Muscle of leg (tissue), 11 donors: ENCODE measurements around the gene SLC12A3. TPM values are rescaled to one million over a fixed set of nuclear protein-coding genes. Genes with fewer than 3 reads are reported as not detected.
"Not testable (repeated sequence)": the region's sequence is repeated elsewhere in the genome, so short reads cannot be mapped to it uniquely, and the experiment has no call there.

Source experiments
- DNase-seq: peaks from one replicate; pipeline ENCODE4 v3.0.0; 2013
- H3K27ac ChIP-seq: one replicate; pipeline ENCODE4 v1.5.1; 2013; ENCODE audit warnings: mild to moderate bottlenecking, low read length, control low read depth
- H3K27me3 ChIP-seq: one replicate; pipeline ENCODE4 v1.6.1; 2013; ENCODE audit warnings: low read length; ENCODE audit not compliant: control insufficient read depth, insufficient read depth
- H3K36me3 ChIP-seq: one replicate; pipeline ENCODE4 v1.6.1; 2013; ENCODE audit warnings: low read length; ENCODE audit not compliant: control insufficient read depth, insufficient read depth
- H3K4me1 ChIP-seq: one replicate; pipeline ENCODE4 v1.6.1; 2013; ENCODE audit warnings: low read length; ENCODE audit not compliant: control insufficient read depth, insufficient read depth
- H3K4me3 ChIP-seq: one replicate; pipeline ENCODE4 v1.5.1; 2013; ENCODE audit warnings: low read length, control low read depth
- H3K9me3 ChIP-seq: replicated peaks from 2 replicates; pipeline ENCODE4 v1.6.1; 2013; ENCODE audit warnings: low read depth, low read length; ENCODE audit not compliant: control insufficient read depth
- WGBS: methylation state at CpG from one replicate; pipeline ENCODE4 v1.1.5; 2013; ENCODE audit warnings: missing lambda C conversion rate; ENCODE audit not compliant: insufficient coverage; 5-methylcytosine and 5-hydroxymethylcytosine counted together
- polyA plus RNA-seq, 8 donors: library from polyadenylated mRNA; unstranded; fragments of 120-200 nt; gene quantifications; one replicate each; pipeline versions ENCODE4 v1.2.1 to v1.2.3, GENCODE V29; 2013; ENCODE audit warnings: inconsistent platforms in 1 of 8, low replicate concordance in 1 of 8; ENCODE audit not compliant: insufficient read length in 8 of 8, insufficient read depth in 1 of 8
- total RNA-seq: library from RNA; stranded (reverse); fragments of 120-200 nt; gene quantifications from one replicate; pipeline ENCODE4 v1.2.4, GENCODE V29; 2013

SLC12A3 gene
- total and polyA plus RNA-seq, 9 donors, result 0.03 to 0.07 (median 0.04) TPM; not detected in 2

DNA sequence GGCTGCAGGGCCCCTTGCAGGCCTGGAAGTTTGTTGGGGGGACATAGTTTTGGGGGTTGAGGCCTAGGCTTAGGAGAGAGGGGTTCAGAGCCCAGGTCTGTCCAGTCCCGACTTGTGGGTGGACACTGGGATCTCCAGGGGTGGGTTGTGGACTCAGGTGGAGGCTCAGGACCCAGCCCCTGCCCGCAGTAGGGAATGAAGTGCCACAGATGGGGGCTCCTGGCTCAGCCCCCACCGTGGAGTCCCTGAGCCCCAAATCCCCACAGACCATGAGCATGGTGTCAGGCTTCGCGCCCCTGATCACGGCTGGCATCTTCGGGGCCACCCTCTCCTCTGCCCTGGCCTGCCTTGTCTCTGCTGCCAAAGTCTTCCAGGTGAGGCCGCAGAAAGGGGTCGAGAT is 14.3 kb downstream of the SLC12A3 start:
- Histone ChIP-seq H3K27ac (no peak overlapping the region), H3K27me3 (no peaks in the 10 kb centered on the region), H3K4me3 (no peak overlapping the region), H3K4me1 (peaks cover 18% of the 10 kb centered on the region), H3K9me3 (no peaks in the 10 kb centered on the region), H3K36me3 (no peaks in the 10 kb centered on the region)
- no peak for DNase-seq
- 91% methylated on average over 5 of the region's 9 CpGs for WGBS

DNA sequence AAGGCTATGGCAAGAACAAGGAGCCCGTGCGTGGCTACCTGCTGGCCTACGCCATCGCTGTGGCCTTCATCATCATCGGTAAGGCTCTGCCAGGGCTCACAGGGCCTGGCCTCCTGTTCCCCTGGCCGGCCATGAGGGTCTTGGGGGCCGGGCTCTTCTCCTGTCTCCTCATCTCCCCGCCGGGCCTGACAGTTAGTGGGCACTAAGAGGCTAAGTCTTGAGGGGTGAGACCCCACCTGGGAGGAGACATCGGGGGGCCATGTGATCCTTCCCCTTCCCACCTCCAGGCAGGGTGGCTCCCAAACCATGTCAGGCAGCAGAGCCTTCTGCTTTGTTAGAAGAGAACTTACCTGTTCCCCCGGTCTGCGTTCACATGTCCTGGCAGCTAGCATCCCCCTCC is 15.2 kb downstream of the SLC12A3 start:
- DNase-seq, result no peak
- no peak overlapping the region for H3K27ac ChIP-seq
- WGBS, result 85% methylated on average over 7 of the region's 12 CpGs

DNA sequence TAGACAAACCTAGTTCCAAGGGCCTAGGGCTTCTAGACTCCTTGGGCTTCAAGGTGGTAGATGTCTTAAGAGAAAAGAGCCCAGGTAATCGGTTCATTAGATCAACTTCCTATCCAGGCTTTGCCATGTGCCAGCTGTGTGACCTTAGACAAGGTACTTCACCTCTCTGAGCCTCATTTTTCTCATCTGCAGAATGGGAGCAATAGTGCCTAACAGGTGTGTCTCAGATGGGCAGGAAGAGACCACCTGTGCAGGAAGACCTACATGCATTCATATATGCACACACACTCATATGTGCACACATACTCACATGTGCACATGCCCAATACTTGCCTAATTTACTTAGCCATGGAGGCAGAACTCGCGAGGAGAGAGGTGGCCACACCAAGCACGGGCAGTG is 15.7 kb downstream of the SLC12A3 start:
- Histone ChIP-seq H3K27me3 (no peaks in the 10 kb centered on the region), H3K4me1 (peaks cover 6% of the 10 kb centered on the region), H3K27ac (no peak overlapping the region), H3K36me3 (no peaks in the 10 kb centered on the region), H3K4me3 (no peak overlapping the region), H3K9me3 (no peaks in the 10 kb centered on the region)
- WGBS, result 96% methylated on average over 3 of the region's 4 CpGs
- no peak for DNase-seq

More for the DNA sequence above, 15.2 kb downstream of the SLC12A3 start:
- Histone ChIP-seq H3K4me3 (no peak overlapping the region), H3K9me3 (no peaks in the 10 kb centered on the region), H3K27me3 (no peaks in the 10 kb centered on the region), H3K36me3 (no peaks in the 10 kb centered on the region), H3K4me1 (peaks cover 11% of the 10 kb centered on the region)

DNA sequence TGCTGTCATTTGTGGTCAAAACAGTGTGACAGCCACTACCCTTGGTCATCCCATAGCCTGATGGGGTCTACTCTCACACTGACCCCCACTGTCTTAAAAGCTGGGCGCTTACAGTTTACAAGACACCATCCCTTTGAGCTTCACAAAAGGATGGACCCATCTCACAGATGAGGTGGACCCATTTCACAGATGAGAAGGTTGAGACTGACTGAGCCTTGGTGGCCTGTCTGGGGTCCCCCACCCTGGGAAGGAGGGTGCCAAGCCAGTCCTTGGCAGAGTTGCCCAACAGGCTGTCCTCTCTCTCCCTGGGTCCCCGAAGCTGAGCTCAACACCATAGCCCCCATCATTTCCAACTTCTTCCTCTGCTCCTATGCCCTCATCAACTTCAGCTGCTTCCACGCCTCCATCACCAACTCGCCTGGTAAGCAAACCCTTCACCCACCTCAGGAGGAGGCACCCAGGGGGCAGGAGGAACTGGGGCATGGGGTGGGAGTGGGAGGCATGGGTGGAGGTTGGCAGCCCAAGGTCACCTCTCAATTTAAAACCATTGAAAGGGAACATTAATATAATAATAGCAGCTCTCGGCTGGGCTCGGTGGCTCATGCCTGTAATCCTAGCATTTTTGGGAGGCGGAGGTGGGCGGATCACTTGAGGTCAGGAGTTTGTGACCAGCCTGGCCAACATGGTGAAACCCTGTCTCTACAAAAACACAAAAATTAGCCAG is 17.2 kb downstream of the SLC12A3 start:
- no peak overlapping the region for H3K27ac ChIP-seq
- WGBS, result 93% methylated on average over 2 of the region's 8 CpGs
- H3K9me3 ChIP-seq, result no peaks in the 10 kb centered on the region
- no peaks in the 10 kb centered on the region for H3K36me3 ChIP-seq
- H3K27me3 ChIP-seq, result no peaks in the 10 kb centered on the region
- no peaks in the 10 kb centered on the region for H3K4me1 ChIP-seq
- H3K4me3 ChIP-seq, result no peak overlapping the region
- no peak for DNase-seq

DNA sequence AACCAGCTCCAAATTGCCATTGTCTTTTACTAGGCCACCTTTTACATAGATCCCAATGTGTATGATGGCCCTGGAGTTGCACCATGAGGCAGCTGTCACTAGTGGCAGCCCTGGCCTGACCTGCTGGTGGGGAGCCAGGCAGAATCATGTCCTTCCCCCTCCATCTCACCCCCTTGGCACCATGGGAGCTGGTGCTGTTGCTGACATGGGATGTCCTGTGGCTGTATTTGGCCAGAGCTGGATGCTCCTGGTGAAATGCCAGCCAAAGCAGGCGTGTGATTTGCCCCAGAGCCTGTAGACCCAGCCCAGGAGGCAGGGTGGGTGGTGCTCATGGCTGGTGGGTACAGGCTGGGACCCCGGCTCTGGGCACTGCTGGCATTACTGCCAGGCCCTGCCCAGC is 18.6 kb downstream of the SLC12A3 start:
- no peaks in the 10 kb centered on the region for H3K27me3 ChIP-seq
- H3K27ac ChIP-seq, result no peak overlapping the region
- 80% methylated on average over 2 of the region's 2 CpGs for WGBS
- no peak for DNase-seq
- no peaks in the 10 kb centered on the region for H3K9me3 ChIP-seq
- no peak overlapping the region for H3K4me3 ChIP-seq
- H3K4me1 ChIP-seq, result no peaks in the 10 kb centered on the region
- H3K36me3 ChIP-seq, result no peaks in the 10 kb centered on the region

DNA sequence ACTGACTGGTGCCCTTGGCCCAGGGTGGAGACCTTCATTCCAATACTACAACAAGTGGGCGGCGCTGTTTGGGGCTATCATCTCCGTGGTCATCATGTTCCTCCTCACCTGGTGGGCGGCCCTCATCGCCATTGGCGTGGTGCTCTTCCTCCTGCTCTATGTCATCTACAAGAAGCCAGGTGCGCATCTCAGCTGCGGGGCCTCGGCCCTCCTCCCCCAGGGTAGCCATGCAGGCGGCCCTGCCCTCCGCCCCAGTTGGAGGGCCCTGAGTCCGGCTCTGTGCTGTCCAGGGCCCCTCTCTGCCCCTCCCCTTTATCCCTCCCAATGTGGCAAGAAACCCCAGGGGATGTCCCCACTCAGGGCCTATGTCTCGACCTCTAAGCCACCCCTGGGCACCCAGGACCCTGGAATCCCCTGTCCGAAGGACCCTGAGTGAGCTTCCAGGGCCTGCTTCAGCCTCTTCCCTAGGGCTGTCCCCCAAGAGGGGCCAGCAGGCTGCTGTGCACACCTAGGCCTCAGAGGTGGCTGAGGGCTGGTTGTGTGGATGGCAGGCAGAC is 19.1 kb downstream of the SLC12A3 start:
- Histone ChIP-seq H3K9me3 (no peaks in the 10 kb centered on the region), H3K27ac (no peak overlapping the region), H3K4me3 (no peak overlapping the region), H3K4me1 (no peaks in the 10 kb centered on the region), H3K36me3 (no peaks in the 10 kb centered on the region), H3K27me3 (no peaks in the 10 kb centered on the region)
- 92% methylated on average over 14 of the region's 14 CpGs for WGBS
- no peak for DNase-seq

DNA sequence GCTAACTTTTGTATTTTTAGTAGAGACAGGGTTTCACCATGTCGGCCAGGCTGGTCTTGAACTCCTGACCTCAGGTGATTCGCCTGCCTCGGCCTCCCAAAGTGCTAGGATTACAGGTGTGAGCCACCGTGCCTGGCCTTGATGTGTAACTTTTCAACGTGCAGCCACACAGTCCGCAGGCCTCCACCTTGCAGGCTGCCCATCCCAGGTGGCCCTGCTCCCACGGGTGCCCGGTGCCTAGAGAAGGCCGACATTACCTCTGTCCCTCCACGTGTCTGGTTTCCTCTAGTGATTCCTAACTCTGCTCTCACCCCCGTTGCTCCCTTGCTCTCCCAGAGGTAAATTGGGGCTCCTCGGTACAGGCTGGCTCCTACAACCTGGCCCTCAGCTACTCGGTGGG is 19.9 kb downstream of the SLC12A3 start:
- not testable (repeated sequence) for H3K4me1 ChIP-seq, H3K4me3 ChIP-seq, H3K36me3 ChIP-seq, H3K27ac ChIP-seq, DNase-seq, H3K27me3 ChIP-seq, H3K9me3 ChIP-seq
- WGBS, result 87% methylated on average over 13 of the region's 13 CpGs

DNA sequence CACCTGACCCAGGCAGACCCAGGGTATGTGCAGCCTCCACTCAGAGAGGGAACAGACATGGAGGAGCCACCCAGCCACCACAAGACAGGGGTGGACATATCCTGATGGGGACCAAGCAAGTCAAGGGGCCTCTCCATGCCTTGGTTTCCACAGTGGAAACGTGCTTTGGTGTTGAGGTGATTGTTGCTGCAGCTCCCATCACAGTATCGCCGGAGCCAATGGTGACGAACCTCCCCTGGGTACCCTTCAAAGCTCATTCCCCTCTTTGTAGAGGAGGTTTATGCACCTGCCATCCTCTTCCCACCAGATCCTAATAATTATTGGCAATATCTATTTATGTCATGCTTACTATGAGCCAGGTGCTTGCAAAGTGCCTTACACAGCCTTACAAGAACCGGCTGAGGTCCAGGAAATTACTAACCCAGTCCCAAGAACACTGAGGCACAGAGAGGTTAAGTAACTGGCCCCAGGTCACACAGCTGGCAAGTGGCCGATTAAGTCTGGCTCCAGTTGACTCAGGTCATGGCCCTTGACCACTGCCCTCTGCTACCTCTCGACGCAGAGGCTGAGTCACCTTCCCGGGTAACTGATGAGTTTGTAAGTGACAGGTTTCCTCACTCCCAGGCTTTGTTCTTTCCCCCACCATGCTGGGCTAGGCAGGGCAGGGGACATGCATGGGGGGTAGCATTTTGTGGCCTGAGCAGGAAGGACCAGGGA is 20.6 kb downstream of the SLC12A3 start:
- H3K9me3 ChIP-seq, result no peaks in the 10 kb centered on the region
- no peak for DNase-seq
- no peaks in the 10 kb centered on the region for H3K36me3 ChIP-seq
- H3K4me3 ChIP-seq, result no peak overlapping the region
- 90% methylated on average over 2 of the region's 9 CpGs for WGBS
- no peak overlapping the region for H3K27ac ChIP-seq
- no peaks in the 10 kb centered on the region for H3K27me3 ChIP-seq
- no peaks in the 10 kb centered on the region for H3K4me1 ChIP-seq

DNA sequence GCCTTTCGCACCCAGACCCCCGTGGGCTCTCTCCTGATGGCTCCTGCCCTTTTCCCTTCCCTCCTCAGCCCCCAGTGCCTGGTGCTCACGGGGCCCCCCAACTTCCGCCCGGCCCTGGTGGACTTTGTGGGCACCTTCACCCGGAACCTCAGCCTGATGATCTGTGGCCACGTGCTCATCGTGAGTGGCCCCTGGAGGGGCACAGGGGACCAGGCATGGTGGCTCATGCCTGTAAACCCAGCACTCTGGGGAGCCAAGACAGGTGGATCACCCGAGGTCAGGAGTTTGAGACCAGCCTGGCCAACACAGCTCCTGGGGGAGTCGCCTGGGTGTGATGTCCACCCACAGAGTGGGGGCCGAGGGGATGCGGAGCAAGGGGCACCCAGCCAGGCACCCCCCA is 21.3 kb downstream of the SLC12A3 start:
- 85% methylated on average over 10 of the region's 12 CpGs for WGBS
- Histone ChIP-seq H3K27me3 (no peaks in the 10 kb centered on the region), H3K9me3 (no peaks in the 10 kb centered on the region), H3K4me3 (no peak overlapping the region), H3K27ac (no peak overlapping the region), H3K4me1 (no peaks in the 10 kb centered on the region), H3K36me3 (no peaks in the 10 kb centered on the region)
- no peak for DNase-seq

DNA sequence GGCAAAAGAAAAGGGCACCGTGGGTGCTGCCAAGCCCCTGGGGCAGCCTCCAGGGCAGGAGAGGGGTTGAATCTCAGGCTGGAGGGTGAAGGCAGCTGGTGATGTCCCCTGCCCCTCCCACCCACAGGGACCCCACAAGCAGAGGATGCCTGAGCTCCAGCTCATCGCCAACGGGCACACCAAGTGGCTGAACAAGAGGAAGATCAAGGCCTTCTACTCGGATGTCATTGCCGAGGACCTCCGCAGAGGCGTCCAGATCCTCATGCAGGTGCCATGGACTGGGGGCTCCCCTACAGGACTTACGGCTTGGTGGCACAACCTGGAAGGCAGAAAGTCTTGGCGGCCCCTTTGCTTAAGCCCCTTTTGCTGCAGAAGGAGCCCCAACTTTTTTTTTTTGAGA is 21.8 kb downstream of the SLC12A3 start:
- Histone ChIP-seq H3K27ac (no peak overlapping the region), H3K4me1 (no peaks in the 10 kb centered on the region), H3K27me3 (no peaks in the 10 kb centered on the region), H3K4me3 (no peak overlapping the region), H3K9me3 (no peaks in the 10 kb centered on the region), H3K36me3 (no peaks in the 10 kb centered on the region)
- no peak for DNase-seq
- WGBS, result 91% methylated on average over 8 of the region's 9 CpGs
